ENCODE measurements around the gene CFAP74.

- TF ChIP-seq, protein P1, sequence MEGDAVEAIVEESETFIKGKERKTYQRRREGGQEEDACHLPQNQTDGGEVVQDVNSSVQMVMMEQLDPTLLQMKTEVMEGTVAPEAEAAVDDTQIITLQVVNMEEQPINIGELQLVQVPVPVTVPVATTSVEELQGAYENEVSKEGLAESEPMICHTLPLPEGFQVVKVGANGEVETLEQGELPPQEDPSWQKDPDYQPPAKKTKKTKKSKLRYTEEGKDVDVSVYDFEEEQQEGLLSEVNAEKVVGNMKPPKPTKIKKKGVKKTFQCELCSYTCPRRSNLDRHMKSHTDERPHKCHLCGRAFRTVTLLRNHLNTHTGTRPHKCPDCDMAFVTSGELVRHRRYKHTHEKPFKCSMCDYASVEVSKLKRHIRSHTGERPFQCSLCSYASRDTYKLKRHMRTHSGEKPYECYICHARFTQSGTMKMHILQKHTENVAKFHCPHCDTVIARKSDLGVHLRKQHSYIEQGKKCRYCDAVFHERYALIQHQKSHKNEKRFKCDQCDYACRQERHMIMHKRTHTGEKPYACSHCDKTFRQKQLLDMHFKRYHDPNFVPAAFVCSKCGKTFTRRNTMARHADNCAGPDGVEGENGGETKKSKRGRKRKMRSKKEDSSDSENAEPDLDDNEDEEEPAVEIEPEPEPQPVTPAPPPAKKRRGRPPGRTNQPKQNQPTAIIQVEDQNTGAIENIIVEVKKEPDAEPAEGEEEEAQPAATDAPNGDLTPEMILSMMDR (tag by site-specific recombination; IDR thresholded peaks at IDR 0.05): no peak
- TF ChIP-seq, protein P2, sequence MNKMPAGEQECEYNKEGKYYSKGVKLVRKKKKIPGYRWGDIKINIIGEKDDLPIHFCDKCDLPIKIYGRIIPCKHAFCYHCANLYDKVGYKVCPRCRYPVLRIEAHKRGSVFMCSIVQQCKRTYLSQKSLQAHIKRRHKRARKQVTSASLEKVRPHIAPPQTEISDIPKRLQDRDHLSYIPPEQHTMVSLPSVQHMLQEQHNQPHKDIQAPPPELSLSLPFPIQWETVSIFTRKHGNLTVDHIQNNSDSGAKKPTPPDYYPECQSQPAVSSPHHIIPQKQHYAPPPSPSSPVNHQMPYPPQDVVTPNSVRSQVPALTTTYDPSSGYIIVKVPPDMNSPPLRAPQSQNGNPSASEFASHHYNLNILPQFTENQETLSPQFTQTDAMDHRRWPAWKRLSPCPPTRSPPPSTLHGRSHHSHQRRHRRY (tag by site-specific recombination; IDR thresholded peaks at IDR 0.05): no peak
- no peak for TF ChIP-seq TCF7L2 (IDR thresholded peaks at IDR 0.05; ENCODE audit: borderline replicate concordance, low read depth, low read length)
Measured at GRCh38 chr1:1922956-1923833, 80.4 kb downstream of the CFAP74 start.
